Subcutaneous abdominal adipose tissue (tissue), 5 donors: ENCODE measurements around the gene THSD7A.

Experiments
- H3K27ac ChIP-seq: one replicate; pipeline ENCODE4 v1.7.0; 2013; ENCODE audit warnings: low read depth, mild to moderate bottlenecking, inconsistent platforms, low read length, moderate library complexity
- H3K27me3 ChIP-seq, 5 donors: one replicate each; pipeline ENCODE4 v1.7.0; 2013; ENCODE audit warnings: low read length in 5 of 5, inconsistent platforms in 1 of 5; ENCODE audit not compliant: control insufficient read depth in 5 of 5, insufficient read depth in 4 of 5
- H3K36me3 ChIP-seq, 5 donors: one replicate each; pipeline ENCODE4 v1.7.0; 2013; ENCODE audit warnings: low read length in 5 of 5; ENCODE audit not compliant: control insufficient read depth in 5 of 5, insufficient read depth in 5 of 5
- H3K4me1 ChIP-seq, 5 donors: one replicate each; pipeline ENCODE4 v1.7.0; 2013; ENCODE audit warnings: low read length in 5 of 5, mild to moderate bottlenecking in 3 of 5, moderate library complexity in 1 of 5; ENCODE audit not compliant: control insufficient read depth in 5 of 5, insufficient read depth in 5 of 5
- H3K4me3 ChIP-seq, 5 donors: one replicate each; pipeline ENCODE4 v1.7.0; 2013; ENCODE audit warnings: low read length in 5 of 5, low read depth in 1 of 5
- H3K9ac ChIP-seq, 5 donors: one replicate each; pipeline ENCODE4 v1.7.0; 2013; ENCODE audit warnings: low read length in 5 of 5, mild to moderate bottlenecking in 4 of 5, moderate library complexity in 3 of 5
- H3K9me3 ChIP-seq, 5 donors: one replicate each; pipeline ENCODE4 v1.7.0; 2013; ENCODE audit warnings: low read length in 5 of 5; ENCODE audit not compliant: control insufficient read depth in 5 of 5
- donor health status: healthy.
- donor health status: healthy.
- donor health status: healthy.
- donor health status: healthy.
- donor health status: healthy.

The THSD7A gene

GRCh38 chr7:11552676-11553296 lies 279.2 kb downstream of the THSD7A start:
- H3K36me3 ChIP-seq: no peaks in the 10 kb centered on the region
- H3K9me3 ChIP-seq: peaks cover 0 to 2% (median 0%) of the 10 kb centered on the region in 5 donors
- H3K27me3 ChIP-seq: no peaks in the 10 kb centered on the region
- no peak overlapping the region for H3K27ac ChIP-seq
- no peaks in the 10 kb centered on the region for H3K4me1 ChIP-seq
- no peak overlapping the region for H3K4me3 ChIP-seq
- no peak overlapping the region for H3K9ac ChIP-seq

GRCh38 chr7:11551470-11551869 lies 280.5 kb downstream of the THSD7A start:
- no peaks in the 10 kb centered on the region for H3K4me1 ChIP-seq
- H3K9ac ChIP-seq: no peak overlapping the region
- no peaks in the 10 kb centered on the region for H3K27me3 ChIP-seq
- peaks cover 0 to 2% (median 0%) of the 10 kb centered on the region in 5 donors for H3K9me3 ChIP-seq
- no peak overlapping the region for H3K4me3 ChIP-seq
- H3K36me3 ChIP-seq: no peaks in the 10 kb centered on the region
- no peak overlapping the region for H3K27ac ChIP-seq

- Histone ChIP-seq H3K4me1 (no peaks in the 10 kb centered on the region), H3K27ac (no peak overlapping the region), H3K9me3 (peaks cover 0 to 5% (median 0%) of the 10 kb centered on the region in 5 donors), H3K9ac (no peak overlapping the region), H3K4me3 (no peak overlapping the region), H3K36me3 (no peaks in the 10 kb centered on the region), H3K27me3 (no peaks in the 10 kb centered on the region)
These were observed 283.5 kb downstream of the THSD7A start for GRCh38 chr7:11548532-11548931.

GRCh38 chr7:11541330-11541729 lies 290.7 kb downstream of the THSD7A start:
- Histone ChIP-seq H3K36me3 (no peaks in the 10 kb centered on the region), H3K9ac (no peak overlapping the region), H3K4me3 (no peak overlapping the region), H3K27ac (no peak overlapping the region), H3K9me3 (peaks cover 0 to 5% (median 0%) of the 10 kb centered on the region in 5 donors), H3K27me3 (no peaks in the 10 kb centered on the region), H3K4me1 (peaks cover 3 to 10% (median 5%) of the 10 kb centered on the region in 5 donors)

- H3K4me1 ChIP-seq: peaks cover 3 to 10% (median 5%) of the 10 kb centered on the region in 5 donors
- H3K27me3 ChIP-seq: no peaks in the 10 kb centered on the region
- no peak overlapping the region for H3K9ac ChIP-seq
- H3K9me3 ChIP-seq: no peaks in the 10 kb centered on the region
- peak overlapping the region; percentile 12 for H3K27ac ChIP-seq
- no peaks in the 10 kb centered on the region for H3K36me3 ChIP-seq
- H3K4me3 ChIP-seq: no peak overlapping the region
These were observed 291.7 kb downstream of the THSD7A start for GRCh38 chr7:11540271-11540761.

GRCh38 chr7:11539853-11540252 lies 292.1 kb downstream of the THSD7A start:
- no peak overlapping the region for H3K4me3 ChIP-seq
- H3K9ac ChIP-seq: no peak overlapping the region
- H3K4me1 ChIP-seq: peaks cover 3 to 10% (median 5%) of the 10 kb centered on the region in 5 donors
- no peaks in the 10 kb centered on the region for H3K27me3 ChIP-seq
- no peaks in the 10 kb centered on the region for H3K36me3 ChIP-seq
- H3K27ac ChIP-seq: peak overlapping the region; percentile 12
- H3K9me3 ChIP-seq: no peaks in the 10 kb centered on the region

- Histone ChIP-seq H3K9me3 (no peaks in the 10 kb centered on the region), H3K27ac (no peak overlapping the region), H3K4me3 (no peak overlapping the region), H3K36me3 (no peaks in the 10 kb centered on the region), H3K4me1 (peaks cover 3 to 10% (median 5%) of the 10 kb centered on the region in 5 donors), H3K27me3 (no peaks in the 10 kb centered on the region), H3K9ac (no peak overlapping the region)
These were observed 293.2 kb downstream of the THSD7A start for GRCh38 chr7:11538751-11539299.

GRCh38 chr7:11533229-11533820 lies 298.7 kb downstream of the THSD7A start:
- Histone ChIP-seq H3K4me1 (peaks cover 0 to 6% (median 0%) of the 10 kb centered on the region in 5 donors), H3K27me3 (no peaks in the 10 kb centered on the region), H3K4me3 (no peak overlapping the region), H3K36me3 (no peaks in the 10 kb centered on the region), H3K9ac (no peak overlapping the region), H3K27ac (no peak overlapping the region), H3K9me3 (no peaks in the 10 kb centered on the region)

- Histone ChIP-seq H3K27me3 (no peaks in the 10 kb centered on the region), H3K27ac (no peak overlapping the region), H3K9me3 (no peaks in the 10 kb centered on the region), H3K9ac (no peak overlapping the region), H3K36me3 (no peaks in the 10 kb centered on the region), H3K4me1 (peaks cover 0 to 6% (median 0%) of the 10 kb centered on the region in 5 donors), H3K4me3 (no peak overlapping the region)
These were observed 302.6 kb downstream of the THSD7A start for GRCh38 chr7:11529382-11529781.

GRCh38 chr7:11527707-11528106 lies 304.3 kb downstream of the THSD7A start:
- H3K27ac ChIP-seq: no peak overlapping the region
- no peak overlapping the region for H3K9ac ChIP-seq
- no peaks in the 10 kb centered on the region for H3K36me3 ChIP-seq
- no peaks in the 10 kb centered on the region for H3K27me3 ChIP-seq
- H3K4me1 ChIP-seq: no peaks in the 10 kb centered on the region
- H3K9me3 ChIP-seq: no peaks in the 10 kb centered on the region
- H3K4me3 ChIP-seq: no peak overlapping the region
